GM08714 (cell line): ENCODE data around the gene BEND3.
"Not testable (repeated sequence)": the region's sequence is repeated elsewhere in the genome, so short reads cannot be mapped to it uniquely, and the experiment has no call there.

Experiments used
- H3K4me3 ChIP-seq: fragments of 200-500 bp; sonication (Bioruptor generic); 2 replicates; pipeline ENCODE4 v1.5.1; 2014; ENCODE audit warnings: mild to moderate bottlenecking, low read length, inconsistent platforms
- ZNF274 ChIP-seq: IDR thresholded peaks from 2 replicates; pipeline ENCODE4 v1.6.1; 2012; ENCODE audit warnings: mild to moderate bottlenecking, low read depth, low read length

BEND3 gene

GRCh38 chr6:107128577-107128976 is 13.3 kb upstream of the BEND3 start:
- no peak for TF ChIP-seq ZNF274
- no peak overlapping the region for H3K4me3 ChIP-seq

GRCh38 chr6:107128175-107128574 is 12.9 kb upstream of the BEND3 start:
- no peak overlapping the region for H3K4me3 ChIP-seq
- TF ChIP-seq ZNF274: no peak

GRCh38 chr6:107125771-107126170 is 10.5 kb upstream of the BEND3 start:
- H3K4me3 ChIP-seq: no peak overlapping the region
- TF ChIP-seq ZNF274: no peak

- TF ChIP-seq ZNF274: no peak
- H3K4me3 ChIP-seq: no peak overlapping the region
Observed at GRCh38 chr6:107124934-107125348, 9.6 kb upstream of the BEND3 start.

GRCh38 chr6:107123501-107123900 is 8.2 kb upstream of the BEND3 start:
- TF ChIP-seq ZNF274: no peak
- H3K4me3 ChIP-seq: no peak overlapping the region

- no peak for TF ChIP-seq ZNF274
- H3K4me3 ChIP-seq: no peak overlapping the region
Observed at GRCh38 chr6:107122748-107123147, 7.4 kb upstream of the BEND3 start.

- TF ChIP-seq ZNF274: no peak
- H3K4me3 ChIP-seq: no peak overlapping the region
Observed at GRCh38 chr6:107121964-107122495, 6.7 kb upstream of the BEND3 start.

- no peak for TF ChIP-seq ZNF274
- H3K4me3 ChIP-seq: no peak overlapping the region
Observed at GRCh38 chr6:107121266-107121665, 6.0 kb upstream of the BEND3 start.

- no peak overlapping the region for H3K4me3 ChIP-seq
- TF ChIP-seq ZNF274: no peak
Observed at GRCh38 chr6:107120404-107120803, 5.1 kb upstream of the BEND3 start.

- no peak overlapping the region for H3K4me3 ChIP-seq
- no peak for TF ChIP-seq ZNF274
Observed at GRCh38 chr6:107118976-107119375, 3.7 kb upstream of the BEND3 start.

- H3K4me3 ChIP-seq: not testable (repeated sequence)
Observed at GRCh38 chr6:107118540-107118939, 3.2 kb upstream of the BEND3 start.

GRCh38 chr6:107116931-107117330 is 1.6 kb upstream of the BEND3 start:
- TF ChIP-seq ZNF274: no peak
- H3K4me3 ChIP-seq: no peak overlapping the region

GRCh38 chr6:107116328-107116892 is 1.1 kb upstream of the BEND3 start:
- H3K4me3 ChIP-seq: peak overlapping the region; percentile 81
- TF ChIP-seq ZNF274: no peak

- H3K4me3 ChIP-seq: peak overlapping the region; percentile 81
- no peak for TF ChIP-seq ZNF274
Observed at GRCh38 chr6:107115695-107116327, 496 bp upstream of the BEND3 start.

GRCh38 chr6:107114213-107114925 is 946 bp downstream of the BEND3 start:
- peak overlapping the region; percentile 81 for H3K4me3 ChIP-seq
- TF ChIP-seq ZNF274: no peak
